GM18520 (cell line): Measurements from ENCODE around the gene MGAT5B.

ENCODE experiments used
- ATAC-seq: cut with Tn5 transposase; IDR thresholded peaks from one replicate; pipeline ENCODE4 v1.9.1; 2021; ENCODE audit not compliant: unreplicated experiment

Gene MGAT5B

GRCh38 chr17:76903631-76904030 is 35.4 kb downstream of the MGAT5B start:
- ATAC-seq, result no peak

GRCh38 chr17:76904116-76904515 is 35.9 kb downstream of the MGAT5B start:
- ATAC-seq, result no peak

GRCh38 chr17:76905036-76905435 is 36.8 kb downstream of the MGAT5B start:
- no peak for ATAC-seq

- ATAC-seq, result no peak
Measured at GRCh38 chr17:76905836-76906235, 37.6 kb downstream of the MGAT5B start.

- ATAC-seq, result no peak
Measured at GRCh38 chr17:76906463-76906862, 38.3 kb downstream of the MGAT5B start.

GRCh38 chr17:76907352-76907751 is 39.1 kb downstream of the MGAT5B start:
- ATAC-seq, result no peak

- ATAC-seq, result no peak
Measured at GRCh38 chr17:76909971-76910760, 42.0 kb downstream of the MGAT5B start.

GRCh38 chr17:76911299-76912017 is 43.3 kb downstream of the MGAT5B start:
- no peak for ATAC-seq

GRCh38 chr17:76912421-76913164 is 44.4 kb downstream of the MGAT5B start:
- ATAC-seq, result no peak

GRCh38 chr17:76914937-76915336 is 46.7 kb downstream of the MGAT5B start:
- ATAC-seq, result no peak

GRCh38 chr17:76915840-76916510 is 47.8 kb downstream of the MGAT5B start:
- ATAC-seq, result no peak

- ATAC-seq, result no peak
Measured at GRCh38 chr17:76917829-76918228, 49.6 kb downstream of the MGAT5B start.

- ATAC-seq, result no peak
Measured at GRCh38 chr17:76918811-76919210, 50.6 kb downstream of the MGAT5B start.

GRCh38 chr17:76920364-76921139 is 52.3 kb downstream of the MGAT5B start:
- ATAC-seq, result no peak

GRCh38 chr17:76921340-76922036 is 53.3 kb downstream of the MGAT5B start:
- no peak for ATAC-seq

- no peak for ATAC-seq
Measured at GRCh38 chr17:76922084-76922483, 53.9 kb downstream of the MGAT5B start.

- ATAC-seq, result no peak
Measured at GRCh38 chr17:76922967-76923366, 54.8 kb downstream of the MGAT5B start.

GRCh38 chr17:76923491-76923890 is 55.3 kb downstream of the MGAT5B start:
- ATAC-seq, result no peak
